HepG2 (cell line): ENCODE data around the gene SOCS7. TPM values are rescaled to one million over a fixed set of nuclear protein-coding genes. Genes with fewer than 3 reads are reported as not detected.

Experiments used
- ASH2L ChIP-seq: fragments of 300-600, 200-600 bp; sonication (generic); IDR thresholded peaks from 2 replicates; pipeline ENCODE4 v1.7.0; 2017; ENCODE audit warnings: low read depth, mild to moderate bottlenecking, moderate library complexity, mixed read lengths, low read length; ENCODE audit not compliant: insufficient read length
- GLI4 ChIP-seq: sonication (generic); formaldehyde crosslinking; IDR thresholded peaks from 2 replicates; pipeline ENCODE4 v1.5.1; 2020; ENCODE audit warnings: missing genetic modification reagents, mild to moderate bottlenecking, moderate library complexity, borderline replicate concordance
- KDM5A ChIP-seq: fragments of 200-600 bp; sonication (generic); IDR thresholded peaks from 2 replicates; pipeline ENCODE4 v1.7.0; 2018; ENCODE audit warnings: antibody characterized with exemption, mild to moderate bottlenecking, low read length, borderline replicate concordance
- MIXL1 ChIP-seq: IDR thresholded peaks from 2 replicates; pipeline ENCODE4 v1.6.1; 2016
- NFE2L1 ChIP-seq: sonication (generic); formaldehyde crosslinking; IDR thresholded peaks from 2 replicates; pipeline ENCODE4 v1.4.0; 2020; ENCODE audit warnings: missing genetic modification reagents, mild to moderate bottlenecking, borderline replicate concordance
- NFIB ChIP-seq: sonication (generic); formaldehyde crosslinking; IDR thresholded peaks from 2 replicates; pipeline ENCODE4 v1.9.0; 2021; ENCODE audit warnings: missing genetic modification reagents, mild to moderate bottlenecking, borderline replicate concordance
- NR1H2 ChIP-seq: sonication (generic); formaldehyde crosslinking; IDR thresholded peaks from 2 replicates; pipeline ENCODE4 v1.8.1; 2022; ENCODE audit warnings: low read depth, missing genetic modification reagents, borderline replicate concordance
- SMAD3 ChIP-seq: sonication (generic); formaldehyde crosslinking; IDR thresholded peaks from 2 replicates; pipeline ENCODE4 v1.4.0; 2020; ENCODE audit warnings: missing genetic modification reagents
- SUZ12 ChIP-seq: fragments of 150-350 bp; IDR thresholded peaks from 2 replicates; pipeline ENCODE4 v1.6.1; 2014; ENCODE audit warnings: low read depth, low read length
- XBP1 ChIP-seq: sonication (generic); formaldehyde crosslinking; IDR thresholded peaks from 2 replicates; pipeline ENCODE4 v1.5.0; 2020; ENCODE audit warnings: missing genetic modification reagents
- YY1 ChIP-seq: IDR thresholded peaks from 2 replicates; pipeline ENCODE4 v1.6.1; 2011; ENCODE audit warnings: low read length, low read depth, moderate library complexity, mild to moderate bottlenecking; ENCODE audit not compliant: insufficient read depth, insufficient replicate concordance
- ZNF839 ChIP-seq: sonication (generic); formaldehyde crosslinking; IDR thresholded peaks from 2 replicates; pipeline ENCODE4 v1.4.0; 2020; ENCODE audit warnings: missing genetic modification reagents, mild to moderate bottlenecking, borderline replicate concordance
- polyA plus RNA-seq, 8 experiments: library from polyadenylated mRNA; depleted of rRNA in 3 of 8; stranded (reverse) in 7 of 8; unstranded in 1 of 8; fragments of >200 nt; fragmentation: Illumina TruSeq in 4 of 8; extraction: Trizol in 4 of 8; gene quantifications; 2 replicates each; pipeline versions ENCODE4 v1.2.1 to v1.2.3, GENCODE V29; 2011 to 2016; ENCODE audit warnings: low read depth in 4 of 8, missing spikeins in 1 of 8, mixed read lengths in 1 of 8; ENCODE audit not compliant: insufficient read depth in 1 of 8
- total RNA-seq, 5 experiments: library from RNA; depleted of rRNA; stranded (reverse); fragments of >200 nt; fragmentation: Illumina TruSeq; extraction: Trizol; gene quantifications; 2 replicates each; pipeline ENCODE4 v1.2.3, GENCODE V29; 2016; ENCODE audit warnings: low read depth in 1 of 5
- TF ChIP-seq, protein P1 (sequence below): sonication (generic); formaldehyde crosslinking; IDR thresholded peaks from 2 replicates; pipeline ENCODE4 v1.4.0; 2020; ENCODE audit warnings: missing genetic modification reagents, mild to moderate bottlenecking, borderline replicate concordance
- TF ChIP-seq, protein P2 (sequence below): sonication (generic); formaldehyde crosslinking; IDR thresholded peaks from 2 replicates; pipeline ENCODE4 v1.8.1; 2022; ENCODE audit warnings: low read depth, mild to moderate bottlenecking, missing genetic modification reagents
- TF ChIP-seq, protein P3 (sequence below), 2 experiments: sonication (generic) in 1 of 2; formaldehyde crosslinking in 1 of 2; IDR thresholded peaks; 2 replicates each; pipeline versions ENCODE4 v1.5.1 to v1.6.1; 2011 to 2020; ENCODE audit warnings: borderline replicate concordance in 1 of 2, low read depth in 1 of 2, low read length in 1 of 2, mild to moderate bottlenecking in 1 of 2, missing genetic modification reagents in 1 of 2, moderate library complexity in 1 of 2
- TF ChIP-seq, protein P4 (sequence below): sonication (generic); formaldehyde crosslinking; IDR thresholded peaks from 2 replicates; pipeline ENCODE4 v1.4.0; 2020; ENCODE audit warnings: missing genetic modification reagents
- TF ChIP-seq, protein P5 (sequence below): sonication (generic); formaldehyde crosslinking; IDR thresholded peaks from 2 replicates; pipeline ENCODE4 v1.5.1; 2020; ENCODE audit warnings: mild to moderate bottlenecking, missing genetic modification reagents, moderate library complexity

Gene SOCS7
- total and polyA plus RNA-seq, 2 of the 13 experiments (the other 11 are each of a cell fraction or from before 2014, with no cell fraction given), result 19.2 to 24.2 TPM

DNA sequence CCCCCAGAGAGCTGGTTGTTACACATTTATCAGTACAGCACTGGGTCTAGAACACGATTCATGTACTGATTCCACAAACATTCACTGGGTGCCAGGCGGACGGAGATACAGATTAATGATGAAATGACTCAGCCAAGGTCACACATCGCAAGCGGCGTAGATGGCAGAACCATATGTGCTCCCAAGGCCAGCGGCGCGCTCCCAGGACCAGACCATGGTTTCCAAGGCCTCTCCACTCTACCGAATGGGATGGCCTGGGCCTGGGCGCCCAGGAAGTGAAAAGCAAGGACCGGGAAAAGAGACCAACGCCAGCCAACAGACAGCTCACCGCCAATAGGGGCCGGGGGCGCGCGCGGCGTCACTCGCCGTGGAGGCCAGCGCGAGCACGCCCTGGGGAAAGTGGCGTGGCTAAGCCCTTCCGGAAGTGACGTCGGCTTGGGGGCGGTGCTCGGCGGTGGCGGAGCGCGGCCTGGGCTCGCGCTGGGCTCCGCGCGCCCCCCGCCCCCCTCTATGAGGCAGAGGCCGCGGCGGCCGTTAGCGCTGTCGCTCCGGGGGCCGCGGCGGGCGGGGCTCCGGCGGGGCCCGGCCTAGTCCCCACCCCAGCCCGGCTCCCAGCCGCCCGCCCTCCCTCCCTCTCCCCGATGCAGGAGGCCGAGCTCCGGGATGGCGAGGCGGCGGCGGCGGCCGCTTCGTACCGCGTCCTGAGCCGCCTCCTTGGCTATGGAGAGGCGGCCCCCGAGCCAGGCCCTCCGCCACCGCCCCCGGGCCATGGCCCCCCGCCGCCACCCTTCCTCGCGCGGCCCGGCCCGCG lies at the start of gene SOCS7 (continued):
- TF ChIP-seq SUZ12 (no peak), GLI4 (CRISPR knock-in tag) (no peak), MIXL1 (CRISPR knock-in tag) (0 out of 2 replicates have a peak, but pooled peaks have one; percentile 46), KDM5A (no peak; the same call in 1 of the 2 replicates), NR1H2 (CRISPR knock-in tag) (no peak; the same call in 1 of the 2 replicates), XBP1 (peak; percentile 48; the same call in 1 of the 2 replicates), NFE2L1 (CRISPR knock-in tag) (no peak), ASH2L (peak; percentile 91), ZNF839 (0 out of 2 replicates have a peak, but pooled peaks have one; percentile 59), NFIB (no peak), YY1 (peak; percentile 62), SMAD3 (CRISPR knock-in tag) (peak; percentile 97)
- TF ChIP-seq, protein P1, sequence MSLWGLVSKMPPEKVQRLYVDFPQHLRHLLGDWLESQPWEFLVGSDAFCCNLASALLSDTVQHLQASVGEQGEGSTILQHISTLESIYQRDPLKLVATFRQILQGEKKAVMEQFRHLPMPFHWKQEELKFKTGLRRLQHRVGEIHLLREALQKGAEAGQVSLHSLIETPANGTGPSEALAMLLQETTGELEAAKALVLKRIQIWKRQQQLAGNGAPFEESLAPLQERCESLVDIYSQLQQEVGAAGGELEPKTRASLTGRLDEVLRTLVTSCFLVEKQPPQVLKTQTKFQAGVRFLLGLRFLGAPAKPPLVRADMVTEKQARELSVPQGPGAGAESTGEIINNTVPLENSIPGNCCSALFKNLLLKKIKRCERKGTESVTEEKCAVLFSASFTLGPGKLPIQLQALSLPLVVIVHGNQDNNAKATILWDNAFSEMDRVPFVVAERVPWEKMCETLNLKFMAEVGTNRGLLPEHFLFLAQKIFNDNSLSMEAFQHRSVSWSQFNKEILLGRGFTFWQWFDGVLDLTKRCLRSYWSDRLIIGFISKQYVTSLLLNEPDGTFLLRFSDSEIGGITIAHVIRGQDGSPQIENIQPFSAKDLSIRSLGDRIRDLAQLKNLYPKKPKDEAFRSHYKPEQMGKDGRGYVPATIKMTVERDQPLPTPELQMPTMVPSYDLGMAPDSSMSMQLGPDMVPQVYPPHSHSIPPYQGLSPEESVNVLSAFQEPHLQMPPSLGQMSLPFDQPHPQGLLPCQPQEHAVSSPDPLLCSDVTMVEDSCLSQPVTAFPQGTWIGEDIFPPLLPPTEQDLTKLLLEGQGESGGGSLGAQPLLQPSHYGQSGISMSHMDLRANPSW (CRISPR knock-in tag), result no peak
- TF ChIP-seq, protein P2, sequence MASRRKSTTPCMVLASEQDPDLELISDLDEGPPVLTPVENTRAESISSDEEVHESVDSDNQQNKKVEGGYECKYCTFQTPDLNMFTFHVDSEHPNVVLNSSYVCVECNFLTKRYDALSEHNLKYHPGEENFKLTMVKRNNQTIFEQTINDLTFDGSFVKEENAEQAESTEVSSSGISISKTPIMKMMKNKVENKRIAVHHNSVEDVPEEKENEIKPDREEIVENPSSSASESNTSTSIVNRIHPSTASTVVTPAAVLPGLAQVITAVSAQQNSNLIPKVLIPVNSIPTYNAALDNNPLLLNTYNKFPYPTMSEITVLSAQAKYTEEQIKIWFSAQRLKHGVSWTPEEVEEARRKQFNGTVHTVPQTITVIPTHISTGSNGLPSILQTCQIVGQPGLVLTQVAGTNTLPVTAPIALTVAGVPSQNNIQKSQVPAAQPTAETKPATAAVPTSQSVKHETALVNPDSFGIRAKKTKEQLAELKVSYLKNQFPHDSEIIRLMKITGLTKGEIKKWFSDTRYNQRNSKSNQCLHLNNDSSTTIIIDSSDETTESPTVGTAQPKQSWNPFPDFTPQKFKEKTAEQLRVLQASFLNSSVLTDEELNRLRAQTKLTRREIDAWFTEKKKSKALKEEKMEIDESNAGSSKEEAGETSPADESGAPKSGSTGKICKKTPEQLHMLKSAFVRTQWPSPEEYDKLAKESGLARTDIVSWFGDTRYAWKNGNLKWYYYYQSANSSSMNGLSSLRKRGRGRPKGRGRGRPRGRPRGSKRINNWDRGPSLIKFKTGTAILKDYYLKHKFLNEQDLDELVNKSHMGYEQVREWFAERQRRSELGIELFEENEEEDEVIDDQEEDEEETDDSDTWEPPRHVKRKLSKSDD (CRISPR knock-in tag), result peak; percentile 88
- TF ChIP-seq, protein P3, sequence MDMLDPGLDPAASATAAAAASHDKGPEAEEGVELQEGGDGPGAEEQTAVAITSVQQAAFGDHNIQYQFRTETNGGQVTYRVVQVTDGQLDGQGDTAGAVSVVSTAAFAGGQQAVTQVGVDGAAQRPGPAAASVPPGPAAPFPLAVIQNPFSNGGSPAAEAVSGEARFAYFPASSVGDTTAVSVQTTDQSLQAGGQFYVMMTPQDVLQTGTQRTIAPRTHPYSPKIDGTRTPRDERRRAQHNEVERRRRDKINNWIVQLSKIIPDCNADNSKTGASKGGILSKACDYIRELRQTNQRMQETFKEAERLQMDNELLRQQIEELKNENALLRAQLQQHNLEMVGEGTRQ (IDR thresholded peaks at IDR 0.05; ENCODE audit: low read depth, low read length), result no peak
- TF ChIP-seq, protein P3 (CRISPR knock-in tag; IDR thresholded peaks at IDR 0.05; ENCODE audit: borderline replicate concordance), result no peak; the same call in 1 of the 2 replicates
- TF ChIP-seq, protein P4, sequence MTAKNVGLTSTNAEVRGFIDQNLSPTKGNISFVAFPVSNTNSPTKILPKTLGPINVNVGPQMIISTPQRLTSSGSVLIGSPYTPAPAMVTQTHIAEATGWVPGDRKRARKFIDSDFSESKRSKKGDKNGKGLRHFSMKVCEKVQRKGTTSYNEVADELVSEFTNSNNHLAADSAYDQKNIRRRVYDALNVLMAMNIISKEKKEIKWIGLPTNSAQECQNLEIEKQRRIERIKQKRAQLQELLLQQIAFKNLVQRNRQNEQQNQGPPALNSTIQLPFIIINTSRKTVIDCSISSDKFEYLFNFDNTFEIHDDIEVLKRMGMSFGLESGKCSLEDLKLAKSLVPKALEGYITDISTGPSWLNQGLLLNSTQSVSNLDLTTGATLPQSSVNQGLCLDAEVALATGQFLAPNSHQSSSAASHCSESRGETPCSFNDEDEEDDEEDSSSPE (CRISPR knock-in tag), result peak; percentile 89
- TF ChIP-seq, protein P5, sequence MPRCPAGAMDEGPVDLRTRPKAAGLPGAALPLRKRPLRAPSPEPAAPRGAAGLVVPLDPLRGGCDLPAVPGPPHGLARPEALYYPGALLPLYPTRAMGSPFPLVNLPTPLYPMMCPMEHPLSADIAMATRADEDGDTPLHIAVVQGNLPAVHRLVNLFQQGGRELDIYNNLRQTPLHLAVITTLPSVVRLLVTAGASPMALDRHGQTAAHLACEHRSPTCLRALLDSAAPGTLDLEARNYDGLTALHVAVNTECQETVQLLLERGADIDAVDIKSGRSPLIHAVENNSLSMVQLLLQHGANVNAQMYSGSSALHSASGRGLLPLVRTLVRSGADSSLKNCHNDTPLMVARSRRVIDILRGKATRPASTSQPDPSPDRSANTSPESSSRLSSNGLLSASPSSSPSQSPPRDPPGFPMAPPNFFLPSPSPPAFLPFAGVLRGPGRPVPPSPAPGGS (CRISPR knock-in tag), result no peak
